Body of pancreas (tissue), 4 donors: ENCODE results near the gene RBMX. TPM values are rescaled to one million over a fixed set of nuclear protein-coding genes. Genes with fewer than 3 reads are reported as not detected.
"Not testable (repeated sequence)": the region's sequence is repeated elsewhere in the genome, so short reads cannot be mapped to it uniquely, and the experiment has no call there.

Experiments used
- ATAC-seq: fragments of 150-250 bp; one replicate; pipeline ENCODE4 v1.9.1; 2016
- DNase-seq, 4 donors: peaks; one replicate each; pipeline ENCODE4 v3.0.0-alpha.2; 2019
- H3K27ac ChIP-seq, 4 donors: fragments of 200-600 bp; sonication (generic); 1 replicate in 3 of 4; 2 replicates in 1 of 4; pipeline versions ENCODE4 v1.5.1 to v1.6.1; 2016 to 2019; ENCODE audit warnings: mild to moderate bottlenecking in 1 of 4, mixed read lengths in 1 of 4, moderate library complexity in 1 of 4
- H3K27me3 ChIP-seq, 2 donors: fragments of 200-600 bp; sonication (generic); one replicate each; pipeline ENCODE4 v1.6.0; 2016; ENCODE audit warnings: mild to moderate bottlenecking in 1 of 2
- H3K36me3 ChIP-seq, 2 donors: fragments of 200-600 bp; sonication (generic); replicated peaks in 1 of 2; 2 replicates each; pipeline ENCODE4 v1.5.1; 2016; ENCODE audit warnings: low read depth in 2 of 2; ENCODE audit not compliant: insufficient read depth in 1 of 2
- H3K4me1 ChIP-seq: fragments of 200-600 bp; sonication (generic); one replicate; pipeline ENCODE4 v1.6.0; 2016
- H3K4me3 ChIP-seq, 2 donors: fragments of 200-600 bp; sonication (generic); 1 replicate in 1 of 2; 2 replicates in 1 of 2; pipeline ENCODE4 v1.5.1; 2016 to 2019
- H3K9me3 ChIP-seq, 3 donors: fragments of 200-600 bp; sonication (generic); 1 replicate in 2 of 3; 2 replicates in 1 of 3; pipeline ENCODE4 v1.5.1; 2016
- CTCF ChIP-seq, 7 experiments: fragments of 450-650 bp in 4 of 7; fragments of 200-600 bp in 3 of 7; sonication (generic) in 3 of 7; IDR thresholded peaks; one replicate each; pipeline ENCODE4 v1.5.1; 2016 to 2019; ENCODE audit warnings: antibody characterized with exemption in 7 of 7
- POLR2A ChIP-seq, 3 donors: fragments of 450-650 bp; IDR thresholded peaks; one replicate each; pipeline ENCODE4 v1.6.1; 2016; ENCODE audit warnings: antibody characterized with exemption in 3 of 3, mild to moderate bottlenecking in 2 of 3
- whole genome bisulfite sequencing, 2 donors: methylation state at CpG; one replicate each; pipeline ENCODE4 v1.1.5; 2017; 5-methylcytosine and 5-hydroxymethylcytosine counted together
- intact Hi-C: fragments of 100-400 bp; cut with DNase I; formaldehyde crosslinking; loops from one replicate; pipeline ENCODE4 v1.15.1; 2023
- total RNA-seq, 2 donors: library from RNA; depleted of rRNA; stranded (reverse); fragments of >200 nt; gene quantifications; one replicate each; pipeline ENCODE4 v1.1.0, GENCODE V29; 2016

RBMX gene
- total RNA-seq, result 100 to 1,000 TPM; 120 to 150 TPM

- WGBS, 2 donors, result 1% methylated on average over 14 to 34 of the region's 34 CpGs
- TF ChIP-seq CTCF (IDR thresholded peaks at IDR 0.05), result no peak
- TF ChIP-seq POLR2A (IDR thresholded peaks at IDR 0.05), result peak; percentile 93 to 99 (median 99)
- no peaks in the 10 kb centered on the region for H3K9me3 ChIP-seq
- H3K36me3 ChIP-seq, result no peaks in the 10 kb centered on the region
- peak; percentile 92 to 94 (median 94) for DNase-seq
- intact Hi-C loops, result no loop called here
- H3K27ac ChIP-seq, result peak within 1 kb of the TSS; percentile 80 to 94 (median 90)
- peak within 1 kb of the TSS; percentile 45 to 72 for H3K4me3 ChIP-seq
- H3K27me3 ChIP-seq, result no peaks in the 10 kb centered on the region
- peak; percentile 99 for ATAC-seq
- peaks cover 11% of the 10 kb centered on the region for H3K4me1 ChIP-seq
Observed at GRCh38 chrX:136880452-136881013, at the start of gene RBMX. Gene RBMX (minus strand): TSS chrX:136880725. CDS start chrX:136879427, 1,298 bp downstream.

- DNase-seq, H3K4me3 ChIP-seq, H3K4me1 ChIP-seq, H3K27ac ChIP-seq, ATAC-seq, intact Hi-C loops, H3K27me3 ChIP-seq, H3K9me3 ChIP-seq, H3K36me3 ChIP-seq: not testable (repeated sequence)
- 100% methylated on average over 1 of the region's 25 CpGs; no CpG with 5 or more reads in 1 of the 2 donors for WGBS, 2 donors
Observed at GRCh38 chrX:136921438-136921837, 40.9 kb upstream of the RBMX start.

- intact Hi-C loops, result no loop called here
- DNase-seq, result no peak
- H3K27me3 ChIP-seq, result no peaks in the 10 kb centered on the region
- H3K27ac ChIP-seq, result no peak overlapping the region
- TF ChIP-seq POLR2A (IDR thresholded peaks at IDR 0.05) (no peak), CTCF (IDR thresholded peaks at IDR 0.05) (no peak)
- H3K9me3 ChIP-seq, result no peaks in the 10 kb centered on the region
- no peak overlapping the region for H3K4me3 ChIP-seq
- no peak for ATAC-seq
- no peaks in the 10 kb centered on the region for H3K36me3 ChIP-seq
- no peaks in the 10 kb centered on the region for H3K4me1 ChIP-seq
Observed at GRCh38 chrX:136920001-136920400, 39.5 kb upstream of the RBMX start.

GRCh38 chrX:136916827-136917226 lies 36.3 kb upstream of the RBMX start:
- no peak for DNase-seq
- no peaks in the 10 kb centered on the region for H3K4me1 ChIP-seq
- intact Hi-C loops, result no loop called here
- TF ChIP-seq CTCF (IDR thresholded peaks at IDR 0.05), result no peak
- no peak for TF ChIP-seq POLR2A (IDR thresholded peaks at IDR 0.05)
- H3K9me3 ChIP-seq, result no peaks in the 10 kb centered on the region
- no peaks in the 10 kb centered on the region for H3K27me3 ChIP-seq
- no peak for ATAC-seq
- H3K4me3 ChIP-seq, result no peak overlapping the region
- 95 to 100% methylated on average over 1 to 2 of the region's 2 CpGs for WGBS, 2 donors
- no peaks in the 10 kb centered on the region for H3K36me3 ChIP-seq
- no peak overlapping the region for H3K27ac ChIP-seq

GRCh38 chrX:136911661-136912060 lies 31.1 kb upstream of the RBMX start:
- WGBS, 2 donors, result 68 to 76% methylated on average over 6 to 7 of the region's 7 CpGs
- DNase-seq, intact Hi-C loops, H3K9me3 ChIP-seq, H3K27ac ChIP-seq, H3K27me3 ChIP-seq, ATAC-seq, H3K36me3 ChIP-seq, H3K4me3 ChIP-seq: not testable (repeated sequence)
- H3K4me1 ChIP-seq, result peaks cover 12% of the 10 kb centered on the region

GRCh38 chrX:136911253-136911652 lies 30.7 kb upstream of the RBMX start:
- no peak overlapping the region for H3K27ac ChIP-seq
- WGBS, 2 donors, result 65 to 72% methylated on average over 3 of the region's 3 CpGs
- ATAC-seq, result no peak

More at GRCh38 chrX:136911253-136911652, 30.7 kb upstream of the RBMX start:
- Histone ChIP-seq H3K4me3 (no peak overlapping the region), H3K4me1 (peaks cover 12% of the 10 kb centered on the region), H3K9me3 (no peaks in the 10 kb centered on the region), H3K36me3 (no peaks in the 10 kb centered on the region), H3K27me3 (no peaks in the 10 kb centered on the region)
- no peak for TF ChIP-seq CTCF (IDR thresholded peaks at IDR 0.05)
- no peak for TF ChIP-seq POLR2A (IDR thresholded peaks at IDR 0.05)
- no peak for DNase-seq
- intact Hi-C loops, result no loop called here
